Kidney epithelial cell (primary cell): Measurements from ENCODE around the gene EIF3D. TPM values are rescaled to one million over a fixed set of nuclear protein-coding genes. Genes with fewer than 3 reads are reported as not detected.
"Not testable (repeated sequence)": the region's sequence is repeated elsewhere in the genome, so short reads cannot be mapped to it uniquely, and the experiment has no call there.

ENCODE experiments used
- DNase-seq: peaks from one replicate; pipeline ENCODE4 v3.0.0-alpha.2; 2010; ENCODE audit warnings: low read depth
- H3K27me3 ChIP-seq: 2 replicates; pipeline ENCODE4 v1.6.0; 2011; ENCODE audit warnings: low read length; ENCODE audit not compliant: control insufficient read depth, insufficient read depth
- H3K36me3 ChIP-seq: 2 replicates; pipeline ENCODE4 v1.5.1; 2011; ENCODE audit warnings: low read length; ENCODE audit not compliant: control insufficient read depth, insufficient read depth
- H3K4me3 ChIP-seq: 2 replicates; pipeline ENCODE4 v1.5.1; 2011; ENCODE audit warnings: low read depth, mild to moderate bottlenecking, control low read depth, low read length
- total RNA-seq: library from RNA; depleted of rRNA; stranded (reverse); fragments of >200 nt; gene quantifications from 2 replicates; pipeline ENCODE4 v1.2.3, GENCODE V29; 2015
- TF ChIP-seq, protein P1 (sequence below): IDR thresholded peaks from 2 replicates; pipeline ENCODE4 v1.5.1; 2011; ENCODE audit warnings: mild to moderate bottlenecking, moderate library complexity, low read length, control low read depth, inconsistent platforms; ENCODE audit not compliant: insufficient read depth, poor library complexity, severe bottlenecking

EIF3D gene
- total RNA-seq, 1 donor from 2014 or later, result 619 TPM

DNA sequence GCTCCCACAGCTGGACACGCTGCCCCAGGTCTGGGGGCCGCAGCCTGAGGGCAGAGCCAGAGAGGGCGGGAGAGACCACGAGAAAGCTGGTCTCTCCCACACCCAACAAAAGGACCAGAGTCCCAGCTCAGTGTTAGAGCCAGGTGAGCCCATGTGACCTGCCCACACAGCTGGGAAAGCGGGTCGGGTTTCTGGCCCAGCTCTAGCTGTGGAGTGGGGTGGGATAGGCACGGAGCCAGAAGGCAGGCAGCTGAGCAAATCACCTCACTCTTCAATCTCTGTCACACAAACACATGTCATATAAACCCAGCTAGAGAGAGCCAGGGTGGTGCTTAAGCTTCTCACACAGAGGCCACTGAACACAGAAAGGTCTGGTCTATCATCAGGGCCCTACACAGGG lies 7.8 kb upstream of the EIF3D start:
- Histone ChIP-seq H3K36me3 (no peaks in the 10 kb centered on the region), H3K27me3 (no peaks in the 10 kb centered on the region)
- DNase-seq, result no peak

DNA sequence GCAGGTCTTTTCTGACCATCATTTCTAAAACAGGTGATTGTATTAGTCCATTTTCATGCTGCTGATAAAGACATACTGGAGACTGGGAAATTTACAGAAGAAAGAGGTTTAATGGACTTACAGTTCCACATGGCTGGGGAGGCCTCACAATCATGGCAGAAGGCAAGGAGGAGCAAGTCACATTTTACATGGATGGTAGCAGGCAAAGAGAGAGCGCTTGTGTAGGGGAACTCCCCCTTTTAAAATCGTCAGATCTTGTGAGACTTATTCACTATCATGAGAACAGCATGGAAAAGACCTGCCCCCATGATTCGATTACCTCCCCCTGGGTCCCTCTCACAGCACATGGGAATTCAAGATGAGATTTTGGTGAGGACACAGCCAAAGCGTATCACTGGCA lies 4.4 kb upstream of the EIF3D start:
- H3K4me3 ChIP-seq, DNase-seq, H3K36me3 ChIP-seq, H3K27me3 ChIP-seq: not testable (repeated sequence)

More for the DNA sequence above, 7.8 kb upstream of the EIF3D start:
- TF ChIP-seq, protein P1, sequence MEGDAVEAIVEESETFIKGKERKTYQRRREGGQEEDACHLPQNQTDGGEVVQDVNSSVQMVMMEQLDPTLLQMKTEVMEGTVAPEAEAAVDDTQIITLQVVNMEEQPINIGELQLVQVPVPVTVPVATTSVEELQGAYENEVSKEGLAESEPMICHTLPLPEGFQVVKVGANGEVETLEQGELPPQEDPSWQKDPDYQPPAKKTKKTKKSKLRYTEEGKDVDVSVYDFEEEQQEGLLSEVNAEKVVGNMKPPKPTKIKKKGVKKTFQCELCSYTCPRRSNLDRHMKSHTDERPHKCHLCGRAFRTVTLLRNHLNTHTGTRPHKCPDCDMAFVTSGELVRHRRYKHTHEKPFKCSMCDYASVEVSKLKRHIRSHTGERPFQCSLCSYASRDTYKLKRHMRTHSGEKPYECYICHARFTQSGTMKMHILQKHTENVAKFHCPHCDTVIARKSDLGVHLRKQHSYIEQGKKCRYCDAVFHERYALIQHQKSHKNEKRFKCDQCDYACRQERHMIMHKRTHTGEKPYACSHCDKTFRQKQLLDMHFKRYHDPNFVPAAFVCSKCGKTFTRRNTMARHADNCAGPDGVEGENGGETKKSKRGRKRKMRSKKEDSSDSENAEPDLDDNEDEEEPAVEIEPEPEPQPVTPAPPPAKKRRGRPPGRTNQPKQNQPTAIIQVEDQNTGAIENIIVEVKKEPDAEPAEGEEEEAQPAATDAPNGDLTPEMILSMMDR, result no peak
- H3K4me3 ChIP-seq, result no peak overlapping the region

DNA sequence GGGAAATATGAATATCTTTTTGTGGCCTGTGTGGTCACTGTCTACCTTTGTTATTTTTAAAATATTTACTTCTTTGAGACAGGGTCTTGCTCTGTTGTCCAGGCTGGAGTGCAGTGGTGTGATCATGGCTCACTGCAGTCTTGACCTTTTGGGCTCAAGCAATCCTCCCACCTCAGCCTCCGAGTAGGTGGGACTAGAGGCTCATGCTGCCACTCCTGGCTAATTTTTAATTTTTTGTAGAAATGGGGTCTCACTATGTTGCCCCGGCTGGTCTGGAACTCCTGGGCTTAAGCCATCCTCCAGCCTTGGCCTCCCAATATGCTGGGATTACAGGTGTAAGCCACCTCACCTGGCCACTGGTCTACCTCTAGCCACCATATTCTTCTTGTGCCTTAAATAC lies 3.5 kb upstream of the EIF3D start:
- no peaks in the 10 kb centered on the region for H3K27me3 ChIP-seq
- TF ChIP-seq, protein P1, result no peak
- H3K36me3 ChIP-seq, result no peaks in the 10 kb centered on the region
- DNase-seq, result no peak
- no peak overlapping the region for H3K4me3 ChIP-seq

DNA sequence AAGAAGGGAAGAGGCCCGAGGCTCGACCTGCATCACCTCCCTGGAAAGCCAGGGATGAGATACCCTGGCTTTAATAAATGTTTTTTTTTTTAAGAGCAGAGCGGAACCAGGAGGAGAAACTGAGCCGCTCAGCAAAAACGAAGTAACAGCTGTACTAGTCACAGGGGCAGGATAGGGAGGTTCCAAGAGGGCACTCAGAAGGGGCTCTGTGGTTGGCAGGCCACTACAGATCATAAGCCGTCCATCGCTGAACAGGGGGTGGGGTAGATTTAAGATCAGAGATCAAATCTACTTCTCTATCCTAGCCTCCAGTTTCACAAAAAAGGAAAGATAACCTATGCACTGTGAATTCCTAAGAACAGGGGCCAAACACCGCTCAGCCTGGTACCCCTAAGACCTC lies 625 bp downstream of the EIF3D start:
- H3K4me3 ChIP-seq, result peak overlapping the region; percentile 73
- DNase-seq, result no peak
- no peaks in the 10 kb centered on the region for H3K27me3 ChIP-seq
- peaks cover 3% of the 10 kb centered on the region for H3K36me3 ChIP-seq
- TF ChIP-seq, protein P1, result no peak

DNA sequence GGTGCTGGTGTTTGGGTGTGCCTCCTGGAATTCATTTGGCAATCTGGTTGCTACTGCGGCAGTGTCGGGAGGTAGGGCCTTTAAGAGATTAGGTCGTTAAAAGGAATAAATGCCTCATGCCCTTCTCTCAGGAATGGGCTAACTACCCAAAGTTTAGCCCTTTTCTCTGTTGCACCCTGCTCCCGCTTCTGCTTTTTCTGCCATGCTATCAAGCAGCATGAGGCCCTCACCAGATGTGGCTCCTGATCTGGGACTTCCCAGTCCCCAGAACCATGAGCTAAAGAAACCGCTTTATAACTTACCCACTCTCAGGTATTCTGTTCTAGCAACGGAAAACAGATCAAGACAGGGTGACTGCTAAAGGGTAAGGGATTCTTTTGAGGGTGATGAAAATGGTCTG lies 6.3 kb downstream of the EIF3D start:
- H3K36me3 ChIP-seq, result peaks cover 7% of the 10 kb centered on the region
- DNase-seq, result no peak
- no peak overlapping the region for H3K4me3 ChIP-seq
- TF ChIP-seq, protein P1, result no peak
- no peaks in the 10 kb centered on the region for H3K27me3 ChIP-seq

DNA sequence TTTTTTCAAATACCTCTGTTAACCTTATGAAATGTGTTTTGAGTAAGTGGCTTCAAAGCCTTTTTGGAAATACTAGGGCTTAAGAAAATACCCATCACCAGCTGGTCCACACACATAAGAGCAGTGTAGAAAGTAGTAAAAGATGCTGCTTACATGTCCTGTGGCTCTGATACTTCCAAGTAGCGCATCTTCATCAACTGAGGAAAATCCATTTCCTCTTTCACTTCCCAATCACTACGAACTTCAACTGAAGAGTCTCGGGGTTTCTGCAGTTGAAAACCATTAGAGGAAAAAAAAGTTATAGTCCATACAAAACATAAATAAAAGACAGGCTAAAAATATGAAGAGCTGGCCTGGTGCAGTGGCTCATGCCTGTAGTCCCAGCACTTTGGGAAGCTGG lies 8.5 kb downstream of the EIF3D start:
- no peak for DNase-seq
- no peak overlapping the region for H3K4me3 ChIP-seq
- no peaks in the 10 kb centered on the region for H3K27me3 ChIP-seq
- TF ChIP-seq, protein P1, result no peak
- peaks cover 7% of the 10 kb centered on the region for H3K36me3 ChIP-seq

DNA sequence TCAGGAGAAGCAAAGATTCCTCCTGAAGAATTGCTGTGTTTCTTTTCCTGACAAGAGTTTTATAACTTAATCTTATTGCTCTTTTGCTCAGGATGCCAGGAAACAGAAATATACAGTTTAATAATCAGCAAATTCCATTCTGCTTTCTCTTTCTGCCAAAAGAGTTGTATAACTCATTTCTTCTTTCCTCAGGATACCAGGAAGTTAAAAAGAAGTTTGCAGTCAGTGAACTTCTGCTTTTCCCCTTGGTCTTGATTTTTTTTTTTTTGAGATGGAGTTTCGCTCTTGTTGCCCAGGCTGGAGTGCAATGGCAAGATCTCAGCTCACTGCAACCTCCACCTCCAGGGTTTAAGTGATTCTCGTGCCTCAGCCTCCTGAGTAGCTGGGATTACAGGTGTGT lies 9.1 kb downstream of the EIF3D start:
- H3K36me3 ChIP-seq, H3K27me3 ChIP-seq, H3K4me3 ChIP-seq, DNase-seq: not testable (repeated sequence)
